ENCODE measurements around the gene PRKAB2. TPM values are rescaled to one million over a fixed set of nuclear protein-coding genes. Genes with fewer than 3 reads are reported as not detected.
"Not testable (repeated sequence)": the region's sequence is repeated elsewhere in the genome, so short reads cannot be mapped to it uniquely, and the experiment has no call there.

Gene PRKAB2
- total RNA-seq, 4 donors from 2014 or later: 21.5 to 45.4 (median 30.3) TPM

DNA sequence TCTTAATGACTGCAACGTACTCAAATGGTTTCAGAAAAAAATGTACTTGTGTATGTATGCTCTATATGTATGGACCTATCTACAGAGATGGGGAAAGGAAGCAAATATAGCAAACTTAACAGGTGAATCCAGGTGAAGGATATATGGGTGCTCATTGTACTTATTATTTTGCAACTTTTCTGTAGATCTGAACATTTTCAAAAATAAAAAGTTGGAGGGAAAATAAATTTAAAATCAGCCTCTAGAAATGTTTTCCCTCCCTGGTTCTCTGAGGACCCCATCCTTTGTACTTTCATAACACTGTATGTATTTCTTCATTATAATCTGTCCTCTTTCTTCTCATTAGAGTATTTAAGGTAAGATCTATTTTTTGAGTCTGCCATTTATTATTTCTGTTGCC lies 34.9 kb upstream of the PRKAB2 start:
- H3K27ac ChIP-seq (replicated peaks in 1 of 4): no peak overlapping the region
- intact Hi-C loops (cut with DNase I): no loop called here
- H3K4me1 ChIP-seq: no peaks in the 10 kb centered on the region
- H3K9me3 ChIP-seq: no peaks in the 10 kb centered on the region
- DNase-seq (ENCODE audit: extremely low spot score): no peak
- TF ChIP-seq POLR2AphosphoS5 (IDR thresholded peaks at IDR 0.05) (no peak), EP300 (IDR thresholded peaks at IDR 0.05) (no peak), POLR2A (IDR thresholded peaks at IDR 0.05; ENCODE audit: low read depth) (no peak)
- TF ChIP-seq, protein P1, sequence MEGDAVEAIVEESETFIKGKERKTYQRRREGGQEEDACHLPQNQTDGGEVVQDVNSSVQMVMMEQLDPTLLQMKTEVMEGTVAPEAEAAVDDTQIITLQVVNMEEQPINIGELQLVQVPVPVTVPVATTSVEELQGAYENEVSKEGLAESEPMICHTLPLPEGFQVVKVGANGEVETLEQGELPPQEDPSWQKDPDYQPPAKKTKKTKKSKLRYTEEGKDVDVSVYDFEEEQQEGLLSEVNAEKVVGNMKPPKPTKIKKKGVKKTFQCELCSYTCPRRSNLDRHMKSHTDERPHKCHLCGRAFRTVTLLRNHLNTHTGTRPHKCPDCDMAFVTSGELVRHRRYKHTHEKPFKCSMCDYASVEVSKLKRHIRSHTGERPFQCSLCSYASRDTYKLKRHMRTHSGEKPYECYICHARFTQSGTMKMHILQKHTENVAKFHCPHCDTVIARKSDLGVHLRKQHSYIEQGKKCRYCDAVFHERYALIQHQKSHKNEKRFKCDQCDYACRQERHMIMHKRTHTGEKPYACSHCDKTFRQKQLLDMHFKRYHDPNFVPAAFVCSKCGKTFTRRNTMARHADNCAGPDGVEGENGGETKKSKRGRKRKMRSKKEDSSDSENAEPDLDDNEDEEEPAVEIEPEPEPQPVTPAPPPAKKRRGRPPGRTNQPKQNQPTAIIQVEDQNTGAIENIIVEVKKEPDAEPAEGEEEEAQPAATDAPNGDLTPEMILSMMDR (IDR thresholded peaks at IDR 0.05): no peak
- no peaks in the 10 kb centered on the region for H3K27me3 ChIP-seq
- H3K36me3 ChIP-seq: peaks cover 0 to 17% (median 6%) of the 10 kb centered on the region in 4 donors
- 84% methylated on average over 1 of the region's 1 CpG for WGBS
- no peak overlapping the region for H3K4me3 ChIP-seq

GRCh38 chr1:147204080-147204479 lies 31.8 kb upstream of the PRKAB2 start:
- H3K27me3 ChIP-seq: no peaks in the 10 kb centered on the region

DNA sequence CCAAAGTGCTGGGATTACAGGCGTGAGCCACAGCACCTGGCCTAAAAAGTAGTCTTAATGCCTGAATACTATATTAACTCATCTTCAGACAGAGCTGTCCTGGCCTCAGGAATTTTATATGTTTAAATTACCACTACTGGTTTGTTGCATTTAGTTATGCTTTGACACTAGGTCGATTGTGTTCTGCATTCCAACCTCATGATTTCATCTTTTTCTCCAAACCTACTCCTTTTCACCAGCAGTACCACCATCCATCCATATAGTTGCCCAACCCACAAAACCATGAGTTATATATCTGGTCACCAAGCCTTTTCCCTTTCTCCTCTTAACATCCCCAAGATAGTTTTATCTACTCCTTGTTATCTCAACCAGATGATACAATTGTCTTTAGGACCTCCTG lies 30.3 kb upstream of the PRKAB2 start:
- Histone ChIP-seq H3K4me1 (no peaks in the 10 kb centered on the region), H3K9me3 (no peaks in the 10 kb centered on the region), H3K27me3 (no peaks in the 10 kb centered on the region), H3K4me3 (no peak overlapping the region), H3K27ac (replicated peaks in 1 of 4) (no peak overlapping the region), H3K36me3 (peaks cover 0 to 6% (median 2%) of the 10 kb centered on the region in 4 donors)
- no peak for TF ChIP-seq EP300 (IDR thresholded peaks at IDR 0.05)
- no peak for TF ChIP-seq POLR2A (IDR thresholded peaks at IDR 0.05; ENCODE audit: low read depth)
- TF ChIP-seq, protein P1 (IDR thresholded peaks at IDR 0.05): no peak
- TF ChIP-seq POLR2AphosphoS5 (IDR thresholded peaks at IDR 0.05): no peak
- intact Hi-C loops (cut with DNase I): no loop called here
- WGBS: 73% methylated on average over 2 of the region's 2 CpGs
- DNase-seq (ENCODE audit: extremely low spot score): no peak

More at GRCh38 chr1:147204080-147204479, 31.8 kb upstream of the PRKAB2 start:
- H3K36me3 ChIP-seq: peaks cover 0 to 10% (median 3%) of the 10 kb centered on the region in 4 donors
- intact Hi-C loops (cut with DNase I): no loop called here
- H3K4me3 ChIP-seq: no peak overlapping the region
- TF ChIP-seq EP300 (IDR thresholded peaks at IDR 0.05) (no peak), POLR2AphosphoS5 (IDR thresholded peaks at IDR 0.05) (no peak), POLR2A (IDR thresholded peaks at IDR 0.05; ENCODE audit: low read depth) (no peak)
- TF ChIP-seq, protein P1 (IDR thresholded peaks at IDR 0.05): no peak
- H3K4me1 ChIP-seq: no peaks in the 10 kb centered on the region
- WGBS: 85% methylated on average over 3 of the region's 3 CpGs
- no peaks in the 10 kb centered on the region for H3K9me3 ChIP-seq
- H3K27ac ChIP-seq (replicated peaks in 1 of 4): no peak overlapping the region
- no peak for DNase-seq (ENCODE audit: extremely low spot score)

GRCh38 chr1:147201786-147202185 lies 29.5 kb upstream of the PRKAB2 start:
- H3K4me1 ChIP-seq: no peaks in the 10 kb centered on the region
- H3K9me3 ChIP-seq: no peaks in the 10 kb centered on the region
- no peak for DNase-seq (ENCODE audit: extremely low spot score)
- TF ChIP-seq, protein P1 (IDR thresholded peaks at IDR 0.05): no peak
- TF ChIP-seq POLR2AphosphoS5 (IDR thresholded peaks at IDR 0.05) (no peak), EP300 (IDR thresholded peaks at IDR 0.05) (no peak), POLR2A (IDR thresholded peaks at IDR 0.05; ENCODE audit: low read depth) (no peak)
- intact Hi-C loops (cut with DNase I): no loop called here
- 88% methylated on average over 1 of the region's 1 CpG for WGBS
- H3K4me3 ChIP-seq: no peak overlapping the region
- no peaks in the 10 kb centered on the region for H3K27me3 ChIP-seq
- peaks cover 0 to 6% (median 2%) of the 10 kb centered on the region in 4 donors for H3K36me3 ChIP-seq
- H3K27ac ChIP-seq (replicated peaks in 1 of 4): no peak overlapping the region

- no peak for DNase-seq (ENCODE audit: extremely low spot score)
- no peaks in the 10 kb centered on the region for H3K4me1 ChIP-seq
- 81% methylated on average over 4 of the region's 4 CpGs for WGBS
- H3K27ac ChIP-seq (replicated peaks in 1 of 4): no peak overlapping the region
- TF ChIP-seq, protein P1 (IDR thresholded peaks at IDR 0.05): no peak
- TF ChIP-seq POLR2A (IDR thresholded peaks at IDR 0.05; ENCODE audit: low read depth) (no peak), POLR2AphosphoS5 (IDR thresholded peaks at IDR 0.05) (no peak), EP300 (IDR thresholded peaks at IDR 0.05) (no peak)
- H3K4me3 ChIP-seq: no peak overlapping the region
- no peaks in the 10 kb centered on the region for H3K9me3 ChIP-seq
- peaks cover 0 to 6% (median 2%) of the 10 kb centered on the region in 4 donors for H3K36me3 ChIP-seq
- intact Hi-C loops (cut with DNase I): no loop called here
- H3K27me3 ChIP-seq: no peaks in the 10 kb centered on the region
Observed at GRCh38 chr1:147201276-147201675, 29.0 kb upstream of the PRKAB2 start.

GRCh38 chr1:147197324-147197723 lies 25.1 kb upstream of the PRKAB2 start:
- H3K4me1 ChIP-seq; H3K36me3 ChIP-seq; intact Hi-C loops (cut with DNase I): not testable (repeated sequence)

More at GRCh38 chr1:147197324-147197723, 25.1 kb upstream of the PRKAB2 start:
- H3K4me3 ChIP-seq; H3K27me3 ChIP-seq; H3K27ac ChIP-seq (replicated peaks in 1 of 4); H3K9me3 ChIP-seq; DNase-seq (ENCODE audit: extremely low spot score): not testable (repeated sequence)
- 93% methylated on average over 3 of the region's 3 CpGs for WGBS
